Right lobe of liver (tissue), 6 donors: ENCODE measurements around the gene CHRM4. TPM values are rescaled to one million over a fixed set of nuclear protein-coding genes. Genes with fewer than 3 reads are reported as not detected.
"Not testable (repeated sequence)": the region's sequence is repeated elsewhere in the genome, so short reads cannot be mapped to it uniquely, and the experiment has no call there.

Experiments used
- ATAC-seq, 4 donors: fragments of 200-7000 bp; cut with Tn5 transposase; one replicate each; pipeline ENCODE4 v1.9.1; 2020; ENCODE audit warnings: mild to moderate bottlenecking in 4 of 4, moderate library complexity in 4 of 4
- DNase-seq, 3 donors: peaks; one replicate each; pipeline ENCODE4 v3.0.0-alpha.2; 2020
- H3K27ac ChIP-seq, 3 donors: fragments of 200-600 bp; one replicate each; pipeline ENCODE4 v1.8.0; 2022
- H3K27me3 ChIP-seq, 2 donors: fragments of 200-600 bp; one replicate each; pipeline ENCODE4 v1.8.0; 2022
- H3K36me3 ChIP-seq, 4 donors: fragments of 200-600 bp; sonication (generic) in 1 of 4; one replicate each; pipeline versions ENCODE4 v1.5.1 to v1.8.0; 2017 to 2022; ENCODE audit warnings: control low read depth in 1 of 4
- H3K4me1 ChIP-seq, 4 donors: fragments of 200-600 bp; sonication (generic) in 1 of 4; one replicate each; pipeline versions ENCODE4 v1.5.1 to v1.8.0; 2017 to 2022; ENCODE audit warnings: control low read depth in 1 of 4
- H3K4me3 ChIP-seq, 3 donors: fragments of 200-600 bp; one replicate each; pipeline ENCODE4 v1.8.0; 2022
- H3K9me3 ChIP-seq, 4 donors: fragments of 200-600 bp; sonication (generic) in 1 of 4; one replicate each; pipeline versions ENCODE4 v1.5.1 to v1.8.0; 2017 to 2022; ENCODE audit warnings: control low read depth in 1 of 4
- POLR2A ChIP-seq: fragments of 450-650 bp; IDR thresholded peaks from one replicate; pipeline ENCODE4 v1.6.1; 2017; ENCODE audit warnings: antibody characterized with exemption, mild to moderate bottlenecking
- WGBS: methylation state at CpG from one replicate; pipeline ENCODE4 v1.1.6; 2018; ENCODE audit warnings: low coverage, low lambda C conversion rate; ENCODE audit not compliant: insufficient coverage; ENCODE audit errors: missing lambda C conversion rate; 5-methylcytosine and 5-hydroxymethylcytosine counted together
- intact Hi-C, 2 donors: fragments of 100-400 bp; cut with DNase I; formaldehyde crosslinking; loops; one replicate each; pipeline versions ENCODE4 v1.11.2 to v1.14.1; 2022
- total RNA-seq, 6 experiments: library from RNA; depleted of rRNA in 2 of 6; stranded (reverse); fragments of >200 nt in 2 of 6; fragmentation: NEBNext Ultra II Directional in 3 of 6; extraction: Animal tissue kit (Norgen Biotek cat#: 25700) in 3 of 6; gene quantifications; one replicate each; pipeline versions ENCODE4 v1.1.0 to v1.2.4, GENCODE V29; 2016 to 2023
- TF ChIP-seq, protein P1 (sequence below), 4 donors: fragments of 200-600 bp in 3 of 4; fragments of 450-650 bp in 1 of 4; IDR thresholded peaks; one replicate each; pipeline versions ENCODE4 v1.5.1 to v1.8.0; 2016 to 2022; ENCODE audit warnings: antibody characterized with exemption in 4 of 4, mild to moderate bottlenecking in 2 of 4
- donor health status: DM: no; HTN: yes; CAD: no.
- donor health status: DM: no; HTN: no; CAD: no.
- donor health status: DM: no; HTN: no; CAD: no.
- donor health status: DM: no; HTN: yes; CAD: no.
- donor health status: DM: no; HTN: yes; CAD: no.

The CHRM4 gene
- total RNA-seq, 6 experiments from 2014 or later: not detected

DNA sequence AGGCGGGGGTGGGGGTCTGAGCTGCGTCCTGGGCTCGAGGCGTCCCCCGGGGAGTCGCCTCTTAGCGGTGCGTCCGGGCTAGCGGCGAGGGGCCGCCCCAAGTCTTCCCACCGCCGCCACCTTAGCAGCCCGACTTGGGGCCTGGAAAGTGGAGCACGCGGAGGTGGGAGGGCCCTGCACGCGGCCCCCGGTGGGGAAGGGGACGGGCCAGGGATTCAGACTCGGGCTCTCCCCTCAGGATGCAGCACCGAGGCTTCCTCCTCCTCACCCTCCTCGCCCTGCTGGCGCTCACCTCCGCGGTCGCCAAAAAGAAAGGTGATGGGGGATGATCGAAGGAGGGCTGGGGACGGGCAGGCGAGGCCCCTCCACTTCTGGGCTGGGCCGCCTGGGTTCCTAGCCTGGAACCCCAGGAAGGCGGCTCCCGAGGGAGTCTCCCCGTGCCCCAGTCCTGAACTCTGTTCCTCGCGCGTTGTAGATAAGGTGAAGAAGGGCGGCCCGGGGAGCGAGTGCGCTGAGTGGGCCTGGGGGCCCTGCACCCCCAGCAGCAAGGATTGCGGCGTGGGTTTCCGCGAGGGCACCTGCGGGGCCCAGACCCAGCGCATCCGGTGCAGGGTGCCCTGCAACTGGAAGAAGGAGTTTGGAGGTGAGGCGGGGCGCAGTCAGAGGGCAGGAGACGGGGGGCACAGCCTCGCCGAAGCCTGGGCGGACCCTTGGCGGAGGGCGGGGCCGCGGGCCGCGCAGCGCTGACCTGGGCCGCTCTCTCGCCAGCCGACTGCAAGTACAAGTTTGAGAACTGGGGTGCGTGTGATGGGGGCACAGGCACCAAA, 9.5 kb downstream of the CHRM4 start:
- no peak for DNase-seq

DNA sequence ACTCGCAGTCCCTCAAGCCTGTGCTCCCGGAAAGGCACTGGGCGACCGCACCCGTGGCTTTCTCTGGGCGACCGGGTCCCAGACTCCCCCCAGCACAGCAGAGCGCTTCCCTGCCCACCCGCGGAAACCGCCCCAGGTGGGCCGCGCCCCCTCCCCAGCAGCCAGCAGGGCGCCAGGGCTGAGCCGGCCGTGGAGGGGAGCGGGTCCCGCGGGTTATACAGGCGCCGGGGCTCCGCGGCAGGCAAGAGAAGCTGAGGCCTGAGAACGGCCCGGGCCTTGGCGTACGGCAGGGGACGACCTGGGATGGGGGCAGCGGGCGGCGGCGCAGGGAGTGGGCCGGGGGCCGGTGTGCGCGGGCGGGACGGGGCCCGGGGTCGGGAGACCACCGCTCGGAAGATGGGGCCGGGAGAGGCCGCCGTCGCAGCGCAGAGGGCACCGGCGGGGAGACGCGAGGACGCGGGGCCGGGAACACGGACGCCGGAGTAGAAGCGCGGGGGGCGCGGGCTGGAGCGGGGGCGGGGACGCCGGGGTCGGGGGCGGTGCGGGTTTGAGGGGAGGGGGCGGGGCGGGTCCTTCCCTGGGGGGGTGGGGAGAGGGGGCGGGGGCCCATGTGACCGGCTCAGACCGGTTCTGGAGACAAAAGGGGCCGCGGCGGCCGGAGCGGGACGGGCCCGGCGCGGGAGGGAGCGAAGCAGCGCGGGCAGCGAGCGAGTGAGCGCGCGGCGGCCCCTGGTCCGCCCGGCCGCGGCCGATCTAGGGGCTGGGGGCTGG, 10.3 kb downstream of the CHRM4 start, which contains the start of gene MDK:
TSS of gene MDK (plus strand) at position 622 of the 771 bp plus-strand sequence. CDS start 389 bp downstream, outside the sequence.
- Histone ChIP-seq H3K27ac (peak within 1 kb of the TSS; percentile 18 to 53 (median 44)), H3K4me1 (peaks cover 0 to 8% (median 3%) of the 10 kb centered on the region in 4 donors), H3K27me3 (no peaks in the 10 kb centered on the region), H3K9me3 (no peaks in the 10 kb centered on the region), H3K4me3 (peak within 1 kb of the TSS; percentile 56 to 62 (median 58)), H3K36me3 (peaks cover 0 to 2% (median 0%) of the 10 kb centered on the region in 4 donors)
- DNase-seq: no peak
- no peak for TF ChIP-seq POLR2A
- TF ChIP-seq, protein P1, sequence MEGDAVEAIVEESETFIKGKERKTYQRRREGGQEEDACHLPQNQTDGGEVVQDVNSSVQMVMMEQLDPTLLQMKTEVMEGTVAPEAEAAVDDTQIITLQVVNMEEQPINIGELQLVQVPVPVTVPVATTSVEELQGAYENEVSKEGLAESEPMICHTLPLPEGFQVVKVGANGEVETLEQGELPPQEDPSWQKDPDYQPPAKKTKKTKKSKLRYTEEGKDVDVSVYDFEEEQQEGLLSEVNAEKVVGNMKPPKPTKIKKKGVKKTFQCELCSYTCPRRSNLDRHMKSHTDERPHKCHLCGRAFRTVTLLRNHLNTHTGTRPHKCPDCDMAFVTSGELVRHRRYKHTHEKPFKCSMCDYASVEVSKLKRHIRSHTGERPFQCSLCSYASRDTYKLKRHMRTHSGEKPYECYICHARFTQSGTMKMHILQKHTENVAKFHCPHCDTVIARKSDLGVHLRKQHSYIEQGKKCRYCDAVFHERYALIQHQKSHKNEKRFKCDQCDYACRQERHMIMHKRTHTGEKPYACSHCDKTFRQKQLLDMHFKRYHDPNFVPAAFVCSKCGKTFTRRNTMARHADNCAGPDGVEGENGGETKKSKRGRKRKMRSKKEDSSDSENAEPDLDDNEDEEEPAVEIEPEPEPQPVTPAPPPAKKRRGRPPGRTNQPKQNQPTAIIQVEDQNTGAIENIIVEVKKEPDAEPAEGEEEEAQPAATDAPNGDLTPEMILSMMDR (IDR thresholded peaks at IDR 0.05): no peak
- ATAC-seq: peak in 3 of 4 donors; percentile 2 to 21 (median 2)
- intact Hi-C loops: loop anchor here (10.0 kb wide), 1 partner anchor 154 kb away; no protein-coding TSS in a partner anchor
- 3% methylated on average over 6 of the region's 96 CpGs for WGBS

More for the DNA sequence above, 9.5 kb downstream of the CHRM4 start:
- H3K4me3 ChIP-seq: peak overlapping the region; percentile 29 to 62 (median 58)
- intact Hi-C loops: loop anchor here (10.0 kb wide), 1 partner anchor 153 kb away; no protein-coding TSS in a partner anchor
- H3K4me1 ChIP-seq: peaks cover 0 to 8% (median 3%) of the 10 kb centered on the region in 4 donors
- no peak for ATAC-seq
- 0% methylated on average over 7 of the region's 66 CpGs for WGBS
- H3K9me3 ChIP-seq: no peaks in the 10 kb centered on the region
- no peaks in the 10 kb centered on the region for H3K27me3 ChIP-seq
- no peak for TF ChIP-seq POLR2A
- TF ChIP-seq, protein P1 (IDR thresholded peaks at IDR 0.05): no peak
- no peak overlapping the region for H3K27ac ChIP-seq
- H3K36me3 ChIP-seq: no peaks in the 10 kb centered on the region

DNA sequence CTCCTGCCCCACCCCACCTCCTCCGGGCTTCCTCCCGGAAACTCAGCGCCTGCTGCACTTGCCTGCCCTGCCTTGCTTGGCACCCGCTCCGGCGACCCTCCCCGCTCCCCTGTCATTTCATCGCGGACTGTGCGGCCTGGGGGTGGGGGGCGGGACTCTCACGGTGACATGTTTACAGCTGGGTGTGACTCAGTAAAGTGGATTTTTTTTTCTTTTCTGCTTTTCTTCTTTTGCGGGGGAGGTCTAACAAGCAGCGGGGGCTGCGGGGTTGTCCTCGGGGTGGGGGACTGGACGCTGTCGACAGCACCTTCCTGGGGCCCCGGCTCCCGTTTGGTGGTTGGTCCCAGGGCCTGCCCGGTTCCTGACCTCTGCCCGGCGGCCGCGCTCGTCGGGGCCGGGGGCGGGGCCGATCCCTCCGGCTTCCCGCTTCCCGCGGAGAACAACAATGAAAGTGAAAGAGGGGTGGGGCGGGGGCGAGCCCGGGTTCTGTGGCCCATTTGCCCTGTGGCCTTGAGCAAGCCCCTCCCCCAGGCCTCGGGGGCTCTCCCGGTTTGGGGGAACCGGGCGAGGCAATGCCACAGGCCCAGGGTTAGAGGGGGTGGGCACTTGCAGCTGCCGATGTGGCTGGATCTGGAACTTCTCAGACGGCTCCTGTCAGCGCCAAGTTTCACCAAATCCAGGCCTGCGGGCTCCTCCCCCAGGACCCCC, 11.1 kb downstream of the CHRM4 start:
- peaks cover 0 to 10% (median 2%) of the 10 kb centered on the region in 4 donors for H3K36me3 ChIP-seq
- TF ChIP-seq, protein P1 (IDR thresholded peaks at IDR 0.05): no peak
- TF ChIP-seq POLR2A: no peak
- peaks cover 0 to 8% (median 3%) of the 10 kb centered on the region in 4 donors for H3K4me1 ChIP-seq
- intact Hi-C loops: loop anchor here (10.0 kb wide), 1 partner anchor 154 kb away; no protein-coding TSS in a partner anchor
- H3K27ac ChIP-seq: peak overlapping the region; percentile 18 to 53 (median 44)
- under 1% methylated on average over 25 of the region's 45 CpGs for WGBS
- ATAC-seq (peak; percentile 75 to 83 (median 78)), DNase-seq (peak; percentile 75 to 85 (median 77))
- no peaks in the 10 kb centered on the region for H3K27me3 ChIP-seq
- H3K9me3 ChIP-seq: no peaks in the 10 kb centered on the region
- peak overlapping the region; percentile 56 to 62 (median 58) for H3K4me3 ChIP-seq

DNA sequence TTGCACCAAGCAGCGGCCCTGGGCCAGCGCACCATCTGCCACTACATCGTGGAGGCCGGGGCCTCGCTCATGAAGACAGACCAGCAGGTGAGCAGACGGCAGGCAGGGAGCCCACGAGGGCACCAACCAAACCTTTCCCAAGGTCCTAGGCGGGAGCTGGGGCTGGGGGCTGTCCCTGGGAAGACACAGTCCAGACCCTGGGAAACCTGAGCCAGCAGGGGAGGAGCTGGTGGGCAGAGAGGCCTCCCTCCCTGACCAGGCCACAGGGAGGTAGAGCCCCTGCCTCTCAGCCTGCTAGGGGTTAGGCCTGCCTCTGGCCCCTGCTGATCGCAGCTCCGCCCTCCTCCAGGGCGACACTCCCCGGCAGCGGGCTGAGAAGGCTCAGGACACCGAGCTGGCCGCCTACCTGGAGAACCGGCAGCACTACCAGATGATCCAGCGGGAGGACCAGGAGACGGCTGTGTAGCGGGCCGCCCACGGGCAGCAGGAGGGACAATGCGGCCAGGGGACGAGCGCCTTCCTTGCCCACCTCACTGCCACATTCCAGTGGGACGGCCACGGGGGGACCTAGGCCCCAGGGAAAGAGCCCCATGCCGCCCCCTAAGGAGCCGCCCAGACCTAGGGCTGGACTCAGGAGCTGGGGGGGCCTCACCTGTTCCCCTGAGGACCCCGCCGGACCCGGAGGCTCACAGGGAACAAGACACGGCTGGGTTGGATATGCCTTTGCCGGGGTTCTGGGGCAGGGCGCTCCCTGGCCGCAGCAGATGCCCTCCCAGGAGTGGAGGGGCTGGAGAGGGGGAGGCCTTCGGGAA, 11.9 kb downstream of the CHRM4 start:
- intact Hi-C loops: loop anchor here (10.0 kb wide), 1 partner anchor 155 kb away; no protein-coding TSS in a partner anchor
- H3K9me3 ChIP-seq, H3K27me3 ChIP-seq, DNase-seq, H3K4me1 ChIP-seq, H3K27ac ChIP-seq: not testable (repeated sequence)
- ATAC-seq: peak in 2 of 4 donors; percentile 1 to 2
- Histone ChIP-seq H3K4me3 (peak overlapping the region in 1 of 3 donors; percentile 58), H3K36me3 (peaks cover 0 to 18% (median 8%) of the 10 kb centered on the region in 4 donors)
- WGBS: no CpG with 5 or more reads among the region's 36 CpGs
